ENCODE data around the gene ADAMTS14.

The ADAMTS14 gene

GRCh38 chr10:70785190-70785589, 112.9 kb downstream of the ADAMTS14 start, which contains the start of gene TBATA:
TSS of gene TBATA (minus strand) at chr10:70785377. CDS start at chr10:70783379, 1,998 bp downstream.
- TF ChIP-seq, protein P1, sequence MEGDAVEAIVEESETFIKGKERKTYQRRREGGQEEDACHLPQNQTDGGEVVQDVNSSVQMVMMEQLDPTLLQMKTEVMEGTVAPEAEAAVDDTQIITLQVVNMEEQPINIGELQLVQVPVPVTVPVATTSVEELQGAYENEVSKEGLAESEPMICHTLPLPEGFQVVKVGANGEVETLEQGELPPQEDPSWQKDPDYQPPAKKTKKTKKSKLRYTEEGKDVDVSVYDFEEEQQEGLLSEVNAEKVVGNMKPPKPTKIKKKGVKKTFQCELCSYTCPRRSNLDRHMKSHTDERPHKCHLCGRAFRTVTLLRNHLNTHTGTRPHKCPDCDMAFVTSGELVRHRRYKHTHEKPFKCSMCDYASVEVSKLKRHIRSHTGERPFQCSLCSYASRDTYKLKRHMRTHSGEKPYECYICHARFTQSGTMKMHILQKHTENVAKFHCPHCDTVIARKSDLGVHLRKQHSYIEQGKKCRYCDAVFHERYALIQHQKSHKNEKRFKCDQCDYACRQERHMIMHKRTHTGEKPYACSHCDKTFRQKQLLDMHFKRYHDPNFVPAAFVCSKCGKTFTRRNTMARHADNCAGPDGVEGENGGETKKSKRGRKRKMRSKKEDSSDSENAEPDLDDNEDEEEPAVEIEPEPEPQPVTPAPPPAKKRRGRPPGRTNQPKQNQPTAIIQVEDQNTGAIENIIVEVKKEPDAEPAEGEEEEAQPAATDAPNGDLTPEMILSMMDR (IDR thresholded peaks at IDR 0.05; ENCODE audit: low read depth, low read length), result no peak
- no peak within 1 kb of the TSS for H3K4me3 ChIP-seq (ENCODE audit: low read depth, low read length)

GRCh38 chr10:70786799-70787415, 114.6 kb downstream of the ADAMTS14 start:
- H3K4me3 ChIP-seq (ENCODE audit: low read depth, low read length), result no peak overlapping the region
- TF ChIP-seq, protein P1 (IDR thresholded peaks at IDR 0.05; ENCODE audit: low read depth, low read length), result no peak

DNA sequence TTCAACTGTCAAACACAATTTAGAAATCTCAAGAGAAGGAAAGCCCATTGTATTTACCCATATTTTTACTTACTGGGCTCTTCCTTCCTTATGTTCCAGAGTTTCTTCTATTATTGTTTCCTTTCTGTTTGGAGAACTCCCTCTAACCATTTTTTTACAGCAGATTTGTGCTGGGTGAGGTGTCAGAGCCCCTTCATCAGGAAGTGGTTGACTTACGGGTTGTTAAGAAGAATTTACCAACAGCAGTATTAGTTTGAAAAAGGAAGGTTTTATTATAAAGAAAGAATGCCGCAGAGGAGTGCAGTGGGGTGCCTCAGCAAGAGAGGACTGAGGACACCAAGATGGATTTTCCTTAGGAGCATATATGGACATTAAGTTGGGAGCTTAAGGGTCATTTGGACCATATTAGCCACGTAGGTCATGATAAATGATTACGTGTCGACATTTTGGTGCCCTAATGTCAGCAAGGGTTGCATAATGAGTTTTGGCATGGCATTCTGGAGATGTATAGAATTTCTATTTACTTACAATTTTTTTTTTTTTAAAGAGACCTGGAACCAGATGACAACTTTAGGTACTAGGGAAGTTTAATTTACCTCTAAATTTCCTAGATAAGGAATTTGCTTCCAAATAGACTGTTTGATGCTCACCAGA, 119.2 kb downstream of the ADAMTS14 start:
- H3K4me3 ChIP-seq (ENCODE audit: low read depth, low read length), result no peak overlapping the region
- TF ChIP-seq, protein P1 (IDR thresholded peaks at IDR 0.05; ENCODE audit: low read depth, low read length), result no peak

- TF ChIP-seq, protein P1 (IDR thresholded peaks at IDR 0.05; ENCODE audit: low read depth, low read length), result no peak
- H3K4me3 ChIP-seq (ENCODE audit: low read depth, low read length), result no peak overlapping the region
These were observed 123.3 kb downstream of the ADAMTS14 start for GRCh38 chr10:70795613-70796012.

DNA sequence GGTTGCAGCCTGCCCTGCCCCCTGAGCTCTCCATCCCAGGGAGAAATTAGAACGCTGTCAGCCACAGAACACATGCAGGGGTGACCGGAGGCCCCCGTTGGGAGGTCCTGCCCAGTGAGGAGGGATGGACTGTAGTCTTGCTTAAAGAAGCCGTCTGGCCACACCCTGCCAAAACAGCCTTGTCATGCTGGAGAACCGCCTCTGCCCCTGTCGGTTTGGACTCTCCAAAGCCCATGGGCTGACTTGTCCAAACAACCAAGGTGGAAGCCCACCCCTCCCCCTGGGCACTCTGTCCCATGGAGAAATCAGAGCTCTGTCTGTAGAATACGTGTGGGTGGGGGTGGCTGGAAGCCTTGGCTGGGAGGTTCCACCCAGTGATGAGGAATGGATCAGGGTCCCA, 125.5 kb downstream of the ADAMTS14 start:
- TF ChIP-seq, protein P1 (IDR thresholded peaks at IDR 0.05; ENCODE audit: low read depth, low read length), result no peak

GRCh38 chr10:70799124-70799523, 126.8 kb downstream of the ADAMTS14 start:
- TF ChIP-seq, protein P1 (IDR thresholded peaks at IDR 0.05; ENCODE audit: low read depth, low read length), result no peak
- no peak overlapping the region for H3K4me3 ChIP-seq (ENCODE audit: low read depth, low read length)

More for the DNA sequence above, 125.5 kb downstream of the ADAMTS14 start:
- no peak overlapping the region for H3K4me3 ChIP-seq (ENCODE audit: low read depth, low read length)

DNA sequence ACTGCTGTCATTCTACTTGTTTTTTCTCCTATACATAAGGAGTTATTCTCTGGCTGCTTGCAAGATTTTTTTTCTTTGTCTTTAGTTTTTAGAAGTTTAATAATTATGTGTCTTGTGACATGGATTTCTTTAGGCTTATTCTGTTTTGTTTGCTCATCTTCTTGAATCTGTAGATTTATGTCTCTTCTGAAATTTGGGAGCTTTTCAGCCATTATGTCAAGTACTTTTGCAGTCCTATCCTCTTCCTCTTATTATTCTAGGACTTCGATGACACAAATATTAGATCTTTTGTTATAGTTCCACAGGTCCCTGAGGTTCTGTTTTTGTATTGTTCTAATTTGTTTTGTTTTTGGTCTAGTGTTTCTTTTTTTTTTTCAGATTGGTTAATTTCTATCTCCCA, 129.5 kb downstream of the ADAMTS14 start:
- H3K4me3 ChIP-seq (ENCODE audit: low read depth, low read length), result no peak overlapping the region
- TF ChIP-seq, protein P1 (IDR thresholded peaks at IDR 0.05; ENCODE audit: low read depth, low read length), result no peak
